Measurements from ENCODE around the gene ADAD1. TPM values are rescaled to one million over a fixed set of nuclear protein-coding genes. Genes with fewer than 3 reads are reported as not detected.

The ADAD1 gene
- total RNA-seq, 1 experiment from 2014 or later = not detected

- TF ChIP-seq MAX (IDR thresholded peaks at IDR 0.05) = no peak
- TF ChIP-seq ZFX (IDR thresholded peaks at IDR 0.05) = no peak
- no peak for TF ChIP-seq SP1 (IDR thresholded peaks at IDR 0.05; ENCODE audit: low read depth)
- no peak for TF ChIP-seq ELF1 (IDR thresholded peaks at IDR 0.05; ENCODE audit: borderline replicate concordance, low read depth)
- TF ChIP-seq ZNF274 (IDR thresholded peaks at IDR 0.05; ENCODE audit: low read depth, low read length) = no peak
- TF ChIP-seq CEBPB (IDR thresholded peaks at IDR 0.05; ENCODE audit: low read depth) = no peak
- TF ChIP-seq YY1 (IDR thresholded peaks at IDR 0.05; ENCODE audit: extremely low read depth, insufficient replicate concordance, low read depth, low read length) = no peak
- no peak for TF ChIP-seq JUND (IDR thresholded peaks at IDR 0.05)
- TF ChIP-seq EGR1 (IDR thresholded peaks at IDR 0.05; ENCODE audit: low read depth) = no peak
- no peak for TF ChIP-seq CBX3 (IDR thresholded peaks at IDR 0.05; ENCODE audit: low read depth)
- TF ChIP-seq REST (IDR thresholded peaks at IDR 0.05; ENCODE audit: low read depth) = no peak
- TF ChIP-seq EZH2 (IDR thresholded peaks at IDR 0.05) = no peak
- TF ChIP-seq FOSL1 (IDR thresholded peaks at IDR 0.05; ENCODE audit: low read depth) = no peak
- TF ChIP-seq CTCF (IDR thresholded peaks at IDR 0.05 in 2 of 3, conservative IDR thresholded peaks at IDR 0.05 in 1 of 3; ENCODE audit: borderline replicate concordance in 1 of 3, insufficient read depth in 1 of 3, low read depth in 2 of 3, low read length in 2 of 3) = no peak
- TF ChIP-seq ZBTB33 (IDR thresholded peaks at IDR 0.05; ENCODE audit: extremely low read depth, insufficient replicate concordance, low read length) = no peak
- no peak for TF ChIP-seq POLR2AphosphoS5 (IDR thresholded peaks at IDR 0.05; ENCODE audit: low read depth, low read length)
- TF ChIP-seq SRF (IDR thresholded peaks at IDR 0.05; ENCODE audit: low read depth) = no peak
- H3K4me3 ChIP-seq (replicated peaks in 1 of 2; ENCODE audit: low read depth in 1 of 2, low read length in 2 of 2) = no peak overlapping the region
- ChIA-PET RAD21 (ENCODE audit: low non-redundant PET in 1 of 2, low total read pairs in 2 of 2, uncharacterized antibody in 2 of 2, unreplicated experiment in 2 of 2) (no interaction called here), POLR2A (no interaction called here), CTCF (no interaction called here)
- no peak for DNase-seq (ENCODE audit: low read depth, low spot score)
- no peaks in the 10 kb centered on the region for H3K27me3 ChIP-seq (ENCODE audit: insufficient read depth, low read length)
- no peak for ATAC-seq
- H3K36me3 ChIP-seq (ENCODE audit: control insufficient read depth in 1 of 2, insufficient read depth in 2 of 2, low read length in 2 of 2) = no peaks in the 10 kb centered on the region
- no peak overlapping the region for H3K27ac ChIP-seq (ENCODE audit: low read depth, low read length)
- BruUV-seq (replicated peaks) = no TSS peak
- no peaks in the 10 kb centered on the region for H3K79me2 ChIP-seq (ENCODE audit: insufficient read depth, low read length)
- intact Hi-C loops (cut with micrococcal nuclease) = no loop called here
- H3K9me2 ChIP-seq (ENCODE audit: insufficient read depth) = no peaks in the 10 kb centered on the region
- H4K20me1 ChIP-seq (ENCODE audit: insufficient read depth) = no peaks in the 10 kb centered on the region
- no peak overlapping the region for H2AFZ ChIP-seq (ENCODE audit: low read depth, low read length, poor library complexity, severe bottlenecking)
- H3K4me2 ChIP-seq (ENCODE audit: low read length) = no peak overlapping the region
- no peaks in the 10 kb centered on the region for H3K9me3 ChIP-seq (ENCODE audit: control insufficient read depth in 1 of 2, insufficient read depth in 1 of 2, low read depth in 1 of 2, low read length in 2 of 2)
- H3K4me1 ChIP-seq (ENCODE audit: control insufficient read depth in 1 of 2, insufficient read depth in 2 of 2, low read length in 2 of 2) = no peaks in the 10 kb centered on the region
- H3K9ac ChIP-seq (ENCODE audit: low read length) = no peak overlapping the region
Measured at GRCh38 chr4:122469457-122469856, 90.6 kb downstream of the ADAD1 start.

All from HCT116 (cell line).